Prostate gland (tissue), 2 donors: ENCODE measurements around the gene TRIB2.

Experiments
- CTCF ChIP-seq, 4 experiments: fragments of 200-600 bp in 2 of 4; fragments of 450-650 bp in 2 of 4; sonication (generic) in 2 of 4; IDR thresholded peaks; 1 replicate in 3 of 4; 2 replicates in 1 of 4; pipeline ENCODE4 v1.5.1; 2016 to 2019; ENCODE audit warnings: antibody characterized with exemption in 4 of 4, mild to moderate bottlenecking in 2 of 4, moderate library complexity in 2 of 4
- POLR2A ChIP-seq: fragments of 450-650 bp; IDR thresholded peaks from one replicate; pipeline ENCODE4 v1.6.1; 2016; ENCODE audit warnings: antibody characterized with exemption, mild to moderate bottlenecking

GRCh38 chr2:12734914-12735654, 18.3 kb downstream of the TRIB2 start:
- no peak for TF ChIP-seq CTCF (IDR thresholded peaks at IDR 0.05)
- no peak for TF ChIP-seq POLR2A
